GM12892 (cell line): ENCODE data around the gene B4GALT7.
"Not testable (repeated sequence)": the region's sequence is repeated elsewhere in the genome, so short reads cannot be mapped to it uniquely, and the experiment has no call there.

Experiments used
- POLR2A ChIP-seq: IDR thresholded peaks from 2 replicates; pipeline ENCODE4 v1.6.1; 2011; ENCODE audit warnings: low read depth, low read length, control low read depth
- POLR2AphosphoS5 ChIP-seq: IDR thresholded peaks from 2 replicates; pipeline ENCODE4 v1.6.1; 2011; ENCODE audit warnings: low read depth, low read length, control low read depth
- TAF1 ChIP-seq: IDR thresholded peaks from 2 replicates; pipeline ENCODE4 v1.6.1; 2011; ENCODE audit warnings: low read depth, mild to moderate bottlenecking, control low read depth, low read length, borderline replicate concordance

DNA sequence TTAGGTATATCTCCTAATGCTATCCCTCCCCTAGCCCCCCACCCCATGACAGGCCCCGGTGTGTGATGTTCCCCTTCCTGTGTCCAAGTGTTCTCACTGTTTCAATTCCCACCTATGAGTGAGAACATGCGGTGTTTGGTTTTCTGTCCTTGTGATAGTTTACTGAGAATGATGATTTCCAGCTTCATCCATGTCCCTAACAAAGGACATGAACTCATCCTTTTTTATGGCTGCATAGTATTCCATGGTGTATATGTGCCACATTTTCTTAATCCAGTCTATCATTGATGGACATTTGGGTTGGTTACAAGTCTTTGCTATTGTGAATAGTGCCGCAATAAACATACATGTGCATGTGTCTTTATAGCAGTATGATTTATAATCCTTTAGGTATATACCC is 35.0 kb downstream of the B4GALT7 start:
- not testable (repeated sequence) for TF ChIP-seq POLR2A, POLR2AphosphoS5, TAF1
